Endodermal cell (in vitro differentiated cells): ENCODE measurements around the gene PARP1. TPM values are rescaled to one million over a fixed set of nuclear protein-coding genes. Genes with fewer than 3 reads are reported as not detected.

Experiments used
- DNase-seq: peaks from one replicate; pipeline ENCODE4 v3.0.0-alpha.2; 2017
- H3K27ac ChIP-seq: 2 replicates; pipeline ENCODE4 v1.5.1; 2013; ENCODE audit warnings: mild to moderate bottlenecking, low read depth, low read length, moderate library complexity
- H3K27me3 ChIP-seq: 2 replicates; pipeline ENCODE4 v1.6.1; 2013; ENCODE audit warnings: mild to moderate bottlenecking, low read length, moderate library complexity; ENCODE audit not compliant: insufficient read depth, control insufficient read depth, poor library complexity, severe bottlenecking
- H3K36me3 ChIP-seq: 2 replicates; pipeline ENCODE4 v1.7.0; 2013; ENCODE audit warnings: mild to moderate bottlenecking, low read length, moderate library complexity; ENCODE audit not compliant: control insufficient read depth, insufficient read depth
- H3K4me1 ChIP-seq: one replicate; pipeline ENCODE4 v1.7.0; 2013; ENCODE audit warnings: low read length; ENCODE audit not compliant: control insufficient read depth, insufficient read depth
- H3K4me3 ChIP-seq: 2 replicates; pipeline ENCODE4 v1.5.1; 2013; ENCODE audit warnings: mild to moderate bottlenecking, low read length, moderate library complexity
- H3K9ac ChIP-seq: 2 replicates; pipeline ENCODE4 v1.6.1; 2013; ENCODE audit warnings: mild to moderate bottlenecking, low read length, moderate library complexity; ENCODE audit not compliant: poor library complexity, severe bottlenecking; ENCODE audit errors: extremely low read depth
- H3K9me3 ChIP-seq: 2 replicates; pipeline ENCODE4 v1.6.1; 2013; ENCODE audit warnings: mild to moderate bottlenecking, low read length, moderate library complexity; ENCODE audit not compliant: control insufficient read depth
- H3K27ac Mint-ChIP-seq: 2 replicates; pipeline ENCODE4 v1.8.0; 2020; ENCODE audit warnings: mixed read lengths
- H3K27me3 Mint-ChIP-seq: 2 replicates; pipeline ENCODE4 v1.8.0; 2021; ENCODE audit warnings: mild to moderate bottlenecking, mixed read lengths; ENCODE audit not compliant: insufficient read depth
- H3K36me3 Mint-ChIP-seq: 2 replicates; pipeline ENCODE4 v1.8.0; 2020; ENCODE audit warnings: low read depth, mixed read lengths
- H3K4me1 Mint-ChIP-seq: 2 replicates; pipeline ENCODE4 v1.8.0; 2020; ENCODE audit warnings: mixed read lengths
- H3K4me3 Mint-ChIP-seq: 2 replicates; pipeline ENCODE4 v1.8.0; 2020; ENCODE audit warnings: mild to moderate bottlenecking, moderate library complexity, mixed read lengths
- H3K9me3 Mint-ChIP-seq: 2 replicates; pipeline ENCODE4 v1.8.0; 2020; ENCODE audit warnings: mild to moderate bottlenecking, mixed read lengths
- CTCF ChIP-seq: fragments of 200-600 bp; sonication (generic); conservative IDR thresholded peaks from 2 replicates; pipeline ENCODE4 v1.5.0; 2021; ENCODE audit warnings: antibody characterized with exemption, mild to moderate bottlenecking
- WGBS, 2 experiments: methylation state at CpG; one replicate each; pipeline versions ENCODE4 v1.1.5 to v1.1.7; 2013; ENCODE audit warnings: missing lambda C conversion rate in 2 of 2, mixed read lengths in 1 of 2; ENCODE audit not compliant: insufficient coverage in 1 of 2, insufficient read length in 1 of 2; 5-methylcytosine and 5-hydroxymethylcytosine counted together
- total RNA-seq, 2 donors: library from RNA; stranded (reverse); fragmentation: NEBNext Ultra II Directional in 1 of 2; extraction: Animal tissue kit (Norgen Biotek cat#: 25700) in 1 of 2; gene quantifications; 2 replicates in 1 of 2; 3 replicates in 1 of 2; pipeline ENCODE4 v1.2.1, GENCODE V29; 2021

Gene PARP1
- total RNA-seq, 2 donors from 2014 or later, result 170 to 173 TPM

GRCh38 chr1:226390681-226391080 lies 17.2 kb downstream of the PARP1 start:
- H3K9me3 Mint-ChIP-seq, result no peaks in the 10 kb centered on the region
- no peak overlapping the region for H3K27ac Mint-ChIP-seq
- H3K36me3 Mint-ChIP-seq, result peaks cover 85% of the 10 kb centered on the region
- no peak for DNase-seq
- H3K27ac ChIP-seq, result no peak overlapping the region
- no peaks in the 10 kb centered on the region for H3K9me3 ChIP-seq
- peaks cover 81% of the 10 kb centered on the region for H3K36me3 ChIP-seq
- no peaks in the 10 kb centered on the region for H3K4me1 Mint-ChIP-seq
- H3K27me3 Mint-ChIP-seq, result no peaks in the 10 kb centered on the region
- WGBS, 2 experiments, result 92 to 94% methylated on average over 3 of the region's 3 CpGs
- H3K4me3 ChIP-seq, result no peak overlapping the region
- no peak for TF ChIP-seq CTCF
- no peaks in the 10 kb centered on the region for H3K4me1 ChIP-seq
- H3K9ac ChIP-seq, result no peak overlapping the region
- no peak overlapping the region for H3K4me3 Mint-ChIP-seq
- H3K27me3 ChIP-seq, result no peaks in the 10 kb centered on the region

GRCh38 chr1:226388131-226388530 lies 19.8 kb downstream of the PARP1 start:
- no peak overlapping the region for H3K4me3 ChIP-seq
- no peaks in the 10 kb centered on the region for H3K4me1 Mint-ChIP-seq
- peaks cover 83% of the 10 kb centered on the region for H3K36me3 Mint-ChIP-seq
- WGBS, 2 experiments, result 93% methylated on average over 1 of the region's 1 CpG; no CpG with 5 or more reads in 1 of the 2 experiments
- H3K27me3 ChIP-seq, result no peaks in the 10 kb centered on the region
- H3K9me3 ChIP-seq, result no peaks in the 10 kb centered on the region
- no peak for TF ChIP-seq CTCF
- H3K36me3 ChIP-seq, result peaks cover 84% of the 10 kb centered on the region
- H3K27ac ChIP-seq, result no peak overlapping the region
- no peaks in the 10 kb centered on the region for H3K4me1 ChIP-seq
- no peaks in the 10 kb centered on the region for H3K9me3 Mint-ChIP-seq
- no peak overlapping the region for H3K9ac ChIP-seq
- H3K27ac Mint-ChIP-seq, result no peak overlapping the region
- H3K27me3 Mint-ChIP-seq, result no peaks in the 10 kb centered on the region
- no peak overlapping the region for H3K4me3 Mint-ChIP-seq
- no peak for DNase-seq

DNA sequence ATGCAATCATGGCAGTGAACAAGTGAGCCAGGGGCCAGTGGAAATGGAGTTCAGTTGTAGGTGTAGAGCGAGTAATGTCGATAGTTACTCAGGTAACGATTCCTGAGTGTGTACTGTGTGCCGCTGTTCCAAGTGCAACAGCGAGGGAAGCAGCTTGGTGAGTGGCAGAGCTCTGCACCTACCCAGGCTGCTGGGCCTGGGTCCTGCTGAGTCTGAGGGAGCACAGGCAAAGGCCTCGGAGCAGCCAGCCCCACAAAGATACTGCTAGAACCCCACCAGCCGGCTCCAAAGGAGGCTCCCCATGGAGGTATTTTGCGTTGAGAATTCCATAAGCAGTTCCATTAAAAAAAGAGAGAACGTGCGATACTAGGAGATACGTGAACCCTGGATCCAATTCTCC lies 23.2 kb downstream of the PARP1 start:
- H3K9me3 Mint-ChIP-seq, result no peaks in the 10 kb centered on the region
- no peaks in the 10 kb centered on the region for H3K27me3 Mint-ChIP-seq
- H3K9ac ChIP-seq, result no peak overlapping the region
- 90 to 97% methylated on average over 8 to 11 of the region's 11 CpGs for WGBS, 2 experiments
- H3K27me3 ChIP-seq, result no peaks in the 10 kb centered on the region
- H3K36me3 Mint-ChIP-seq, result peaks cover 84% of the 10 kb centered on the region
- no peak overlapping the region for H3K27ac ChIP-seq
- no peaks in the 10 kb centered on the region for H3K9me3 ChIP-seq
- no peak overlapping the region for H3K4me3 ChIP-seq
- no peaks in the 10 kb centered on the region for H3K4me1 ChIP-seq
- H3K36me3 ChIP-seq, result peaks cover 95% of the 10 kb centered on the region
- DNase-seq, result no peak
- no peaks in the 10 kb centered on the region for H3K4me1 Mint-ChIP-seq
- TF ChIP-seq CTCF, result no peak
- H3K27ac Mint-ChIP-seq, result no peak overlapping the region
- H3K4me3 Mint-ChIP-seq, result no peak overlapping the region
